Stimulated activated memory B cell treated with anti-CD40 and anti-IgM and Interleukin-4, amounts not matched to agents 10 μg/mL and 1 μg/mL and 100 μg/mL, for 72 hours (primary cell): ENCODE measurements around the gene MATCAP1.

Experiments
- ATAC-seq: fragments of 150-1000 bp; cut with Tn5 transposase; 2 replicates; pipeline ENCODE4 v1.10.0; 2021
- H3K27ac Mint-ChIP-seq: one replicate; pipeline ENCODE4 v1.8.0; 2022; ENCODE audit warnings: mild to moderate bottlenecking, mixed read lengths
- H3K27me3 Mint-ChIP-seq: one replicate; pipeline ENCODE4 v1.8.0; 2022; ENCODE audit warnings: mixed read lengths
- H3K36me3 Mint-ChIP-seq: one replicate; pipeline ENCODE4 v1.8.0; 2022; ENCODE audit warnings: mixed read lengths
- H3K4me1 Mint-ChIP-seq: one replicate; pipeline ENCODE4 v1.8.0; 2022; ENCODE audit warnings: mixed read lengths
- H3K4me3 Mint-ChIP-seq: one replicate; pipeline ENCODE4 v1.8.0; 2022; ENCODE audit warnings: mild to moderate bottlenecking, moderate library complexity, mixed read lengths
- H3K9me3 Mint-ChIP-seq: one replicate; pipeline ENCODE4 v1.8.0; 2022; ENCODE audit warnings: mixed read lengths

MATCAP1 gene

GRCh38 chr16:67212766-67213165 lies 29.0 kb upstream of the MATCAP1 start:
- no peak overlapping the region for H3K4me3 Mint-ChIP-seq
- no peaks in the 10 kb centered on the region for H3K27me3 Mint-ChIP-seq
- no peaks in the 10 kb centered on the region for H3K9me3 Mint-ChIP-seq
- H3K36me3 Mint-ChIP-seq = peaks cover 4% of the 10 kb centered on the region
- no peak overlapping the region for H3K27ac Mint-ChIP-seq
- ATAC-seq = no peak
- H3K4me1 Mint-ChIP-seq = no peaks in the 10 kb centered on the region

GRCh38 chr16:67211674-67212073 lies 27.9 kb upstream of the MATCAP1 start:
- H3K4me1 Mint-ChIP-seq = no peaks in the 10 kb centered on the region
- peaks cover under 1% of the 10 kb centered on the region for H3K36me3 Mint-ChIP-seq
- H3K9me3 Mint-ChIP-seq = no peaks in the 10 kb centered on the region
- H3K4me3 Mint-ChIP-seq = no peak overlapping the region
- no peak for ATAC-seq
- H3K27me3 Mint-ChIP-seq = no peaks in the 10 kb centered on the region
- no peak overlapping the region for H3K27ac Mint-ChIP-seq

- Mint-ChIP-seq H3K27me3 (no peaks in the 10 kb centered on the region), H3K4me1 (no peaks in the 10 kb centered on the region), H3K36me3 (peaks cover 6% of the 10 kb centered on the region), H3K9me3 (no peaks in the 10 kb centered on the region), H3K4me3 (no peak overlapping the region), H3K27ac (no peak overlapping the region)
- ATAC-seq = no peak
These were observed 26.5 kb upstream of the MATCAP1 start for GRCh38 chr16:67210069-67210937.

GRCh38 chr16:67209565-67209964 lies 25.8 kb upstream of the MATCAP1 start:
- no peaks in the 10 kb centered on the region for H3K4me1 Mint-ChIP-seq

GRCh38 chr16:67208154-67208896 lies 24.6 kb upstream of the MATCAP1 start:
- Mint-ChIP-seq H3K36me3 (peaks cover 6% of the 10 kb centered on the region), H3K9me3 (no peaks in the 10 kb centered on the region), H3K4me3 (no peak overlapping the region), H3K27me3 (no peaks in the 10 kb centered on the region), H3K4me1 (no peaks in the 10 kb centered on the region), H3K27ac (no peak overlapping the region)
- no peak for ATAC-seq

More at GRCh38 chr16:67209565-67209964, 25.8 kb upstream of the MATCAP1 start:
- H3K36me3 Mint-ChIP-seq = peaks cover 6% of the 10 kb centered on the region
- no peak overlapping the region for H3K4me3 Mint-ChIP-seq
- no peak for ATAC-seq
- H3K27me3 Mint-ChIP-seq = no peaks in the 10 kb centered on the region
- H3K9me3 Mint-ChIP-seq = no peaks in the 10 kb centered on the region
- H3K27ac Mint-ChIP-seq = no peak overlapping the region

GRCh38 chr16:67207249-67208091 lies 23.7 kb upstream of the MATCAP1 start:
- peak overlapping the region; percentile 7 for H3K27ac Mint-ChIP-seq
- H3K27me3 Mint-ChIP-seq = no peaks in the 10 kb centered on the region
- ATAC-seq = no peak
- peaks cover 6% of the 10 kb centered on the region for H3K36me3 Mint-ChIP-seq
- no peaks in the 10 kb centered on the region for H3K9me3 Mint-ChIP-seq
- H3K4me3 Mint-ChIP-seq = no peak overlapping the region
- H3K4me1 Mint-ChIP-seq = no peaks in the 10 kb centered on the region

- Mint-ChIP-seq H3K4me3 (no peak overlapping the region), H3K27ac (peak overlapping the region; percentile 7), H3K4me1 (no peaks in the 10 kb centered on the region), H3K36me3 (peaks cover 6% of the 10 kb centered on the region), H3K27me3 (no peaks in the 10 kb centered on the region), H3K9me3 (no peaks in the 10 kb centered on the region)
- no peak for ATAC-seq
These were observed 23.1 kb upstream of the MATCAP1 start for GRCh38 chr16:67206838-67207248.

- Mint-ChIP-seq H3K4me3 (no peak overlapping the region), H3K27ac (peak overlapping the region; percentile 7), H3K36me3 (peaks cover 6% of the 10 kb centered on the region), H3K27me3 (no peaks in the 10 kb centered on the region), H3K4me1 (no peaks in the 10 kb centered on the region), H3K9me3 (no peaks in the 10 kb centered on the region)
- no peak for ATAC-seq
These were observed 22.5 kb upstream of the MATCAP1 start for GRCh38 chr16:67206129-67206837.

GRCh38 chr16:67204076-67204475 lies 20.3 kb upstream of the MATCAP1 start:
- H3K4me3 Mint-ChIP-seq = no peak overlapping the region
- no peak overlapping the region for H3K27ac Mint-ChIP-seq
- peaks cover 15% of the 10 kb centered on the region for H3K36me3 Mint-ChIP-seq
- no peaks in the 10 kb centered on the region for H3K27me3 Mint-ChIP-seq
- ATAC-seq = no peak
- H3K4me1 Mint-ChIP-seq = peaks cover 7% of the 10 kb centered on the region
- H3K9me3 Mint-ChIP-seq = no peaks in the 10 kb centered on the region

GRCh38 chr16:67202956-67203493 lies 19.3 kb upstream of the MATCAP1 start:
- H3K27ac Mint-ChIP-seq = no peak overlapping the region
- H3K27me3 Mint-ChIP-seq = no peaks in the 10 kb centered on the region
- no peak overlapping the region for H3K4me3 Mint-ChIP-seq
- no peak for ATAC-seq
- H3K36me3 Mint-ChIP-seq = peaks cover 23% of the 10 kb centered on the region
- peaks cover 14% of the 10 kb centered on the region for H3K4me1 Mint-ChIP-seq
- no peaks in the 10 kb centered on the region for H3K9me3 Mint-ChIP-seq

- Mint-ChIP-seq H3K27me3 (no peaks in the 10 kb centered on the region), H3K27ac (no peak overlapping the region), H3K4me3 (no peak overlapping the region), H3K9me3 (no peaks in the 10 kb centered on the region), H3K4me1 (peaks cover 17% of the 10 kb centered on the region), H3K36me3 (peaks cover 28% of the 10 kb centered on the region)
- ATAC-seq = no peak
These were observed 18.7 kb upstream of the MATCAP1 start for GRCh38 chr16:67202426-67202825.

- H3K9me3 Mint-ChIP-seq = no peaks in the 10 kb centered on the region
- peaks cover 21% of the 10 kb centered on the region for H3K4me1 Mint-ChIP-seq
These were observed 17.9 kb upstream of the MATCAP1 start for GRCh38 chr16:67201411-67202345.

GRCh38 chr16:67200491-67200890 lies 16.7 kb upstream of the MATCAP1 start:
- H3K4me3 Mint-ChIP-seq = no peak overlapping the region
- no peak for ATAC-seq
- H3K36me3 Mint-ChIP-seq = peaks cover 37% of the 10 kb centered on the region
- no peaks in the 10 kb centered on the region for H3K27me3 Mint-ChIP-seq
- H3K9me3 Mint-ChIP-seq = no peaks in the 10 kb centered on the region
- H3K27ac Mint-ChIP-seq = no peak overlapping the region
- peaks cover 33% of the 10 kb centered on the region for H3K4me1 Mint-ChIP-seq

More at GRCh38 chr16:67201411-67202345, 17.9 kb upstream of the MATCAP1 start:
- ATAC-seq = no peak
- no peak overlapping the region for H3K27ac Mint-ChIP-seq
- H3K36me3 Mint-ChIP-seq = peaks cover 31% of the 10 kb centered on the region
- no peak overlapping the region for H3K4me3 Mint-ChIP-seq
- H3K27me3 Mint-ChIP-seq = no peaks in the 10 kb centered on the region
